ENCODE measurements around the gene LRP8. TPM values are rescaled to one million over a fixed set of nuclear protein-coding genes. Genes with fewer than 3 reads are reported as not detected.

Gene LRP8
- polyA plus RNA-seq, 1 donor (not counting 4 experiments of a cell fraction or from before 2014, with no cell fraction given), result 31.0 TPM

DNA sequence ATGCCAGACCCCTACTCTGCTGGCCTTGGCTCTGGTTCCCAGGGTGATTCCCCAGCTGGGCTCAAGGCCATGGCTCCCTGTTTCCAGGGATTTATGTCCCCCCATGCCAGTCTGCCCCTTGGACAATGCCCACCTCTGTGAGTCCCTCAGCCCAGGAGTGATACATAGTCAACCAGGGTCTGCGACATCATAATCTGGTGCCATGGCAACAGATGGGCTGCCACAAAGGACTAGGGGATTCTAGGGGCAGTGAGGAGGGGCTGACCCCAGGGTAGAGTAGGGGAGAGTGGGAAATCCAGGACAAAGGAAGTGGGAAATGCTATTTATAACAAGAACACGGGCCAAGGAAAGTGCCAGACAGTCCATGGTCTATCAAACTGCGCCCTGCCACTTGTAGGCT is 33.8 kb downstream of the LRP8 start:
- H3K36me3 ChIP-seq (ENCODE audit: control insufficient read depth in 2 of 2, extremely low read depth in 1 of 2, insufficient read depth in 2 of 2, low read length in 2 of 2), result peaks cover 3 to 6% of the 10 kb centered on the region in 2 experiments
- TF ChIP-seq EZH2 (IDR thresholded peaks at IDR 0.05; ENCODE audit: low read length), result no peak
- TF ChIP-seq, protein P1, sequence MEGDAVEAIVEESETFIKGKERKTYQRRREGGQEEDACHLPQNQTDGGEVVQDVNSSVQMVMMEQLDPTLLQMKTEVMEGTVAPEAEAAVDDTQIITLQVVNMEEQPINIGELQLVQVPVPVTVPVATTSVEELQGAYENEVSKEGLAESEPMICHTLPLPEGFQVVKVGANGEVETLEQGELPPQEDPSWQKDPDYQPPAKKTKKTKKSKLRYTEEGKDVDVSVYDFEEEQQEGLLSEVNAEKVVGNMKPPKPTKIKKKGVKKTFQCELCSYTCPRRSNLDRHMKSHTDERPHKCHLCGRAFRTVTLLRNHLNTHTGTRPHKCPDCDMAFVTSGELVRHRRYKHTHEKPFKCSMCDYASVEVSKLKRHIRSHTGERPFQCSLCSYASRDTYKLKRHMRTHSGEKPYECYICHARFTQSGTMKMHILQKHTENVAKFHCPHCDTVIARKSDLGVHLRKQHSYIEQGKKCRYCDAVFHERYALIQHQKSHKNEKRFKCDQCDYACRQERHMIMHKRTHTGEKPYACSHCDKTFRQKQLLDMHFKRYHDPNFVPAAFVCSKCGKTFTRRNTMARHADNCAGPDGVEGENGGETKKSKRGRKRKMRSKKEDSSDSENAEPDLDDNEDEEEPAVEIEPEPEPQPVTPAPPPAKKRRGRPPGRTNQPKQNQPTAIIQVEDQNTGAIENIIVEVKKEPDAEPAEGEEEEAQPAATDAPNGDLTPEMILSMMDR (optimal IDR thresholded peaks at IDR 0.05 in 1 of 3, IDR thresholded peaks at IDR 0.05 in 1 of 3, conservative IDR thresholded peaks at IDR 0.05 in 1 of 3; ENCODE audit: extremely low read depth in 1 of 3, insufficient read depth in 2 of 3, low read length in 3 of 3), result no peak
- H4K20me1 ChIP-seq (ENCODE audit: control insufficient read depth, extremely low read depth, insufficient read depth, low read length), result no peaks in the 10 kb centered on the region
- H3K4me3 ChIP-seq (ENCODE audit: control insufficient read depth in 2 of 3, extremely low read depth in 1 of 3, insufficient read depth in 2 of 3, low read depth in 1 of 3, low read length in 3 of 3), result no peak overlapping the region
- no peaks in the 10 kb centered on the region for H3K27me3 ChIP-seq (ENCODE audit: control insufficient read depth, extremely low read depth, insufficient read depth, low read length)
- no peaks in the 10 kb centered on the region for H3K9me3 ChIP-seq (ENCODE audit: control insufficient read depth, low read depth, low read length)
- peaks cover 10% of the 10 kb centered on the region for H3K4me1 ChIP-seq (ENCODE audit: control insufficient read depth, extremely low read depth, insufficient read depth, low read length)
- peaks cover 21% of the 10 kb centered on the region for H3K79me2 ChIP-seq (ENCODE audit: control insufficient read depth, insufficient read depth, low read length)
- no peak overlapping the region for H3K27ac ChIP-seq (ENCODE audit: control insufficient read depth, insufficient read depth, low read length)
- dilution Hi-C loops (cut with MboI; ENCODE audit: extremely low pct_ligation_motif_present, low sequenced_read_pairs), result no loop called here
- no peak overlapping the region for H3K4me2 ChIP-seq (ENCODE audit: control insufficient read depth, extremely low read depth, insufficient read depth, low read depth, low read length)
- no peak overlapping the region for H2AFZ ChIP-seq (ENCODE audit: control insufficient read depth, low read length)
- DNase-seq (ENCODE audit: low read depth, low spot score), result no peak
- H3K9me1 ChIP-seq (ENCODE audit: control insufficient read depth, extremely low read depth, insufficient read depth, low read length), result no peaks in the 10 kb centered on the region
- H3K9ac ChIP-seq (ENCODE audit: control insufficient read depth, extremely low read depth, insufficient read depth, low read length), result no peak overlapping the region
- FAIRE-seq, result no peak

DNA sequence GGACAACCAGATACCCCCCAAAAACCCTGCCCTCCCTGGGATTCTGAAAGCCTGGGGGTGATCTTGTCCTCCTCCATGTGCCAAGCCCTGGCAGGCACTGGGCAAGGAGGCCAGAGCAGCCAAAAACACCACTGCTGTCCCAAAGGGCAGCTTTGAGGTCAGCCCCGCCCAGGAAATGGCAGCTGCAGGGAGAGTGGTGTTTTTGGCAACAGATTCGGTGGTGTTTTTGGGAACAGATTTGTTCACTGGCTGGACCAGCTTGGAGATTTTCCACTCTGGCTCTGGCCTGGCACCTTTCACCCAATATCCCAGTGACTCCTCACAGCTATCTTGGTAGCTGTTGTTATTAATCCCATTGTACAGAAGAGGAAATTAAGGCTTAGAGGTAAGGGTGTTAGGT is 34.7 kb downstream of the LRP8 start:
- Histone ChIP-seq H3K4me3 (ENCODE audit: control insufficient read depth in 2 of 3, extremely low read depth in 1 of 3, insufficient read depth in 2 of 3, low read depth in 1 of 3, low read length in 3 of 3) (no peak overlapping the region), H3K9me1 (ENCODE audit: control insufficient read depth, extremely low read depth, insufficient read depth, low read length) (no peaks in the 10 kb centered on the region), H2AFZ (ENCODE audit: control insufficient read depth, low read length) (no peak overlapping the region), H3K9me3 (ENCODE audit: control insufficient read depth, low read depth, low read length) (no peaks in the 10 kb centered on the region), H3K4me2 (ENCODE audit: control insufficient read depth, extremely low read depth, insufficient read depth, low read depth, low read length) (no peak overlapping the region), H3K4me1 (ENCODE audit: control insufficient read depth, extremely low read depth, insufficient read depth, low read length) (peaks cover 10% of the 10 kb centered on the region), H3K79me2 (ENCODE audit: control insufficient read depth, insufficient read depth, low read length) (peaks cover 21% of the 10 kb centered on the region), H3K27ac (ENCODE audit: control insufficient read depth, insufficient read depth, low read length) (no peak overlapping the region), H4K20me1 (ENCODE audit: control insufficient read depth, extremely low read depth, insufficient read depth, low read length) (no peaks in the 10 kb centered on the region), H3K27me3 (ENCODE audit: control insufficient read depth, extremely low read depth, insufficient read depth, low read length) (no peaks in the 10 kb centered on the region), H3K9ac (ENCODE audit: control insufficient read depth, extremely low read depth, insufficient read depth, low read length) (no peak overlapping the region), H3K36me3 (ENCODE audit: control insufficient read depth in 2 of 2, extremely low read depth in 1 of 2, insufficient read depth in 2 of 2, low read length in 2 of 2) (peaks cover 6 to 7% of the 10 kb centered on the region in 2 experiments)
- peak; percentile 9 for FAIRE-seq
- TF ChIP-seq, protein P1 (optimal IDR thresholded peaks at IDR 0.05 in 1 of 3, IDR thresholded peaks at IDR 0.05 in 1 of 3, conservative IDR thresholded peaks at IDR 0.05 in 1 of 3; ENCODE audit: extremely low read depth in 1 of 3, insufficient read depth in 2 of 3, low read length in 3 of 3), result no peak
- no peak for TF ChIP-seq EZH2 (IDR thresholded peaks at IDR 0.05; ENCODE audit: low read length)
- dilution Hi-C loops (cut with MboI; ENCODE audit: extremely low pct_ligation_motif_present, low sequenced_read_pairs), result no loop called here
- DNase-seq (ENCODE audit: low read depth, low spot score), result no peak
